Activated gamma-delta T cell treated with Interleukin-2 at 50 U/mL for 16 hours (primary cell): Measurements from ENCODE around the gene POC5.

Experiments
- DNase-seq: peaks from one replicate; pipeline ENCODE4 v3.0.0-alpha.2; 2020

POC5 gene

GRCh38 chr5:75659791-75660450 lies 57.3 kb downstream of the POC5 start:
- no peak for DNase-seq

DNA sequence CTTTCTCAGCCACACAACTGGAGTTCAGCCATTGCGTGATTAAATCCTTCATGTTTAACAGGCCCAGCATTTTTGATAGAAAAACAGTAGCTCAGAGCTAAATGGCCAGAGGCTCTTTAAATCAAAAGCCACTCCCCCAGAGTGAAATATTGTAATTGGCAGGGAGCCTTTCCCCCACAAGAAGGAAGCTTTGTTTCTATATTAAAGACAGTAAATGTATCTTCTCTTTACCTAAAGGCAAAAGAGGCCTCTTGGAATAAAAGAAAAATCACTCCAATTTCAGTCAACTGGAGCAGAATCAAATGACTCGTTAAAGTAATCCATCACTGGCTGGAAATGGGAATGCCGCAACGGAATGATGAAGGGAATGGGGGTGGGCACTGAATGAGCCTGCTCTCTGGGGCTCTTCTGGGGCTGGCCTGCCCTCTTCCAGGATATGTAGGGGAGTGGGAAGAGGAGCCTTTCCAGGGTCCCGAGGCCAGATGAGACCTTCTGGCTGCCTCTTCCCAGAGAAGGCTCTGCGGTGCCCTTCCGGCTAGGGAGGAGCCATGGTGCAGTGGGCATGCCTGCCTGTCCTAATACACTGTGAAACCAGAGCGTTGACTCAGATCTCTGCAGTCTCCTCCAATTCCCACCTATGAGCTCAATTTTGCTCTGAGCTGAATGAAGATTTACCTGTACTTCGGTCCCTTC lies 60.8 kb downstream of the POC5 start:
- DNase-seq = no peak

- no peak for DNase-seq
Observed at GRCh38 chr5:75654693-75655295, 62.4 kb downstream of the POC5 start.

DNA sequence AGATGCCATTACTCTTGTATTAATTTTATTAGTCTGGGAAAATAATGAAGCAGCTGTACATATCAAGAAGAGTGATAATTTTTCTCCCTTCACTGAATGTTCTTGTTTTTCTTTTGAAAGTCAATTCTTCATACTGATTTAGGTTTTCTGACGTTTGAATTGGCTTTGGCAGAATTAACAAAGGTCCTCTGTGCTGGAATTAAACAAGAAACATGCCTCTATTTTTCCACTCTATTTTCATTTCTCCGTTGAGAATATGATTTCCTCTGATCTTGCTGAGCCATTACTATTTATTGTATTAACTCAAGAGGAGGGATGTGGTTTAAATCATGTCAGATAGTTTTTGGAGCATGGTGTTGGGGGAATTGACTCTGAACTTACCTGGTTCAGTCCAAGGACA lies 63.7 kb downstream of the POC5 start:
- DNase-seq = no peak

DNA sequence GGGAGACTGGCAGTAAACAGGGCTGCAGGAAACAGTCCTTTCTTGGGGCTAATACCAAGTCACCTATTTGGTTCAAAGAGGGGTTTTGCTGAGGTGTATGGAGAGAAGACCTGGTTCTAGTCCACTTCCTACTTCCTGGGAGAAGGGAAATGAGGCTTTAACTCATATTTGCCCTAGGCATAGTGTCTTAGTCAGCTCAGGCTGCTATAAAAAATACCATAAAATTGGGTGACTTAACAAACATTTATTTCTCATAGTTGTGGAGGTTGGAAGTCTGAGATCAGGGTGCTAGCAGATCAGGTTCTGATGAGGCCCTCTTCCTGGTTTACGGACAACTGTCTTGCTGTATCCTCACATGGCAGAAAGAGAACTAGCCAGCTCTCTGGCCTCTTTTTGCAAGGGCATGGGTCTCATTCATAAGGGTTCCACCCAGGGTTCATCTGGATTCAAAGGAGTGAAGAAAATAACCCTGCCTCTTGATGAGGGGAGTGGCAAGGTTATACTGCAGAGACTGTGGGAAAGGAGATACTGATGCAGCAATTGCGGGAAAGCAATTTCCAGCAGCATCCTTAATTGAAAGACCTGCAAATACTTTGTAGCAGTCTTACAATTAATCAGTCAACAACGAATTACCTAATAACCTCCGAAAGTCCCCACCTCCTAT lies 65.5 kb downstream of the POC5 start:
- no peak for DNase-seq

DNA sequence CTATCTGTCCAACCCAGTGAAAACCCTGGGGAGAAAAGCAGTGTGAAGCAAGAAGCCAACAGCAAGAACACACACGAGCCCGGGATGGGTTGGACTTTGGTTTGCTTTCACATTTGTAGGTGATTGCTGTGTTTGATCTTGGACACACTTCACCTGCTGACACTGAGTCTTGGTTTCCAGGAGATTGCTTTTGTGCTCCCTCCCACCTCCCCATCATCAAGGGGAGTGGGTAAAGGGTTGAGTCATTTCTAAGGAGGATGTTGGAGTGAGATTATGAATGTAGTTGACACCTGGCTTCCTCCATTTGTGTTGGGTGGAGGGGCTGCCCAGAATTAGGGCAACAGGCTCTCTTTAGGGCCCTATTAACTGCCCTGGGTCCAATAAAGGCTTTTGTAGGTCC lies 68.5 kb downstream of the POC5 start:
- no peak for DNase-seq

GRCh38 chr5:75640826-75641225 lies 76.4 kb downstream of the POC5 start:
- DNase-seq = no peak

GRCh38 chr5:75640395-75640794 lies 76.8 kb downstream of the POC5 start:
- no peak for DNase-seq

DNA sequence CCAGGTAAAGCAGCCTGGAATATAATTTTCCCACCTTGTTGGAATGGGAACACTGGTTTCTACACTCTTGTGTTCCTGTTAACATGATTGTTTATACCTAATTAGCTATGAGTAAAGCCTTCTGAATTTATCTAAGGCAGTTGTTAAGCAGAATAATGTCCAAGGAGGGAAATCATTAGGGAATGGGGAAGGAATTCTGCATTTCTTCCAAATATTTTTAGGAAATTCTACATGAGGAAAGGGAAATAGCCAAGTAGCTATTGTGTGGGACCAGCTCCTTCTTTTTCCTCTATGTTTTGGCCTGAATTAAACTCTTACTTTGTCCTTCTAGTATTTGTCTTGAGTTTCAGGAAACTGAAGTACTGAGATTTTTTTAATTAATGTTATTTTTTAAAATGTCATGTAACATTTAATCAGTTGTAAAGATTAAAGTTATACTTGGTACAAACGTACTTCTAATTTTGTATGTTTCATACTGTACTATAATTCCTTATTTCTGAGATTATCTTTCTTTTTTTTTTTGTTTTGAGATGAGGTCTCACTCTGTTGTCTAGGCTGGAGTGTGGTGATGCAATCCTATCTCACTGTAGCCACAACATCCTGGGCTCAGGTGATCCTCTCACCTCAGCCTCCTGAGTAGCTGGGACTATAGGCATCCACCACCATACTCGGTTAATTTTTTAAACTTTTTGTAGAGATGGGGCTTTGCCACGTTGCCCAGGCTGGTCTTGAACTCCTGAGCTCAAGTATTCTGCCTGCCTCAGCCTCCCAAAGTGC lies 77.5 kb downstream of the POC5 start:
- no peak for DNase-seq

GRCh38 chr5:75637949-75638348 lies 79.3 kb downstream of the POC5 start:
- DNase-seq = no peak

DNA sequence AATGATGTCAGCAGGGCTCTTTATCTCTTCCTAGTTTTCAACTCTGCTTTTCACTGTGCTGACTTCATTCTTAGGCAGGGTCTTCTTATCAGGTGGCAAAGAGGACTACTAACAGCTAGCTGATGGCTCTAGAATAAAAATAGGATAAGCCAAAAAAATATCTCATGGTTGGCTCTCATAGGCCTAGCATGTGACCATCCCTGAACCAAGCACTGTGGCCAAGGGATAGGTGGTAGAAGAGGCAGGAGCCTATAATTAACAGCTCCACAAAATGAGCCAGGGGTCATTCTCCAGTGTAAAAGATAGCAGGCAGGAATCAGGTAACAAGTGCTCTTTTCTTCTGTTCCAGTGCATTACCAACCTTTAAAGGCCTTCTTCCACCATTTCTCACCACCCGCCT lies 84.9 kb downstream of the POC5 start:
- DNase-seq = no peak

- DNase-seq = no peak
Observed at GRCh38 chr5:75630875-75631274, 86.4 kb downstream of the POC5 start.

GRCh38 chr5:75627801-75628200 lies 89.4 kb downstream of the POC5 start:
- no peak for DNase-seq

DNA sequence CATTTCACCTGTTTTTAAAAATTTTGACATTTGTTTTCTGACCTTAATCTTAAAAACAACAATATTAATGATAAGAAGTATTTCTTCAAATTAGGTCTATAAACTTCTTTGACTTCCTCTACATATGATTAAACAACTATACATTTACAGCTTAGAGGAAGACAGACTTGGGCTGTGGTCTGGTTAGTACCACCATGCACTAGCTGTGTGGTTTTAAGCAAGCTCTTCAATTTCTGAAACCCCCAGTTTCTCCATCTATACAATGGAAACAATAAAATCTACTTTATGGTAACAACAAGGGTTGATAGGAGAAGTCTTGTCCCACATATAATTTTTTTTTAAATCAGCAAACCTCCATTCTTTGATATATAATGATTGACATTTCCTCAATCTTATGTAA lies 90.3 kb downstream of the POC5 start:
- no peak for DNase-seq
